HFFc6 (cell line): ENCODE data around the gene FANCE. TPM values are rescaled to one million over a fixed set of nuclear protein-coding genes. Genes with fewer than 3 reads are reported as not detected.

Experiments used
- DNase-seq: peaks from one replicate; pipeline ENCODE4 v3.0.0-alpha.2; 2018
- H3K27ac Mint-ChIP-seq: 2 replicates; pipeline ENCODE4 v1.8.0; 2020; ENCODE audit warnings: mild to moderate bottlenecking, mixed read lengths
- H3K27me3 Mint-ChIP-seq: 2 replicates; pipeline ENCODE4 v1.8.0; 2021; ENCODE audit warnings: mild to moderate bottlenecking, moderate library complexity, mixed read lengths; ENCODE audit not compliant: insufficient read depth
- H3K36me3 Mint-ChIP-seq: 2 replicates; pipeline ENCODE4 v1.8.0; 2021; ENCODE audit warnings: low read depth, mixed read lengths
- H3K4me1 Mint-ChIP-seq: 2 replicates; pipeline ENCODE4 v1.8.0; 2020; ENCODE audit warnings: low read depth, mixed read lengths
- H3K4me3 Mint-ChIP-seq: 2 replicates; pipeline ENCODE4 v1.8.0; 2020; ENCODE audit warnings: mild to moderate bottlenecking, moderate library complexity, mixed read lengths
- H3K9me3 Mint-ChIP-seq: 2 replicates; pipeline ENCODE4 v1.8.0; 2020; ENCODE audit warnings: mild to moderate bottlenecking, mixed read lengths
- total RNA-seq, 6 experiments: library from RNA; stranded (reverse); fragmentation: NEBNext Ultra II Directional; extraction: Animal tissue kit (Norgen Biotek cat#: 25700); gene quantifications; 2 replicates in 1 of 6; 3 replicates in 5 of 6; pipeline ENCODE4 v1.2.3, GENCODE V29; 2021
- TF ChIP-seq, protein P1 (sequence below): fragments of 200-600 bp; sonication (generic); IDR thresholded peaks from 2 replicates; pipeline ENCODE4 v1.5.0; 2021; ENCODE audit warnings: antibody characterized with exemption, mild to moderate bottlenecking

The FANCE gene
- total RNA-seq, 6 experiments from 2014 or later = 7.2 to 10.7 (median 9.2) TPM

GRCh38 chr6:35441642-35442041, 10.5 kb upstream of the FANCE start:
- H3K36me3 Mint-ChIP-seq = no peaks in the 10 kb centered on the region
- no peak for DNase-seq
- H3K4me1 Mint-ChIP-seq = no peaks in the 10 kb centered on the region
- TF ChIP-seq, protein P1, sequence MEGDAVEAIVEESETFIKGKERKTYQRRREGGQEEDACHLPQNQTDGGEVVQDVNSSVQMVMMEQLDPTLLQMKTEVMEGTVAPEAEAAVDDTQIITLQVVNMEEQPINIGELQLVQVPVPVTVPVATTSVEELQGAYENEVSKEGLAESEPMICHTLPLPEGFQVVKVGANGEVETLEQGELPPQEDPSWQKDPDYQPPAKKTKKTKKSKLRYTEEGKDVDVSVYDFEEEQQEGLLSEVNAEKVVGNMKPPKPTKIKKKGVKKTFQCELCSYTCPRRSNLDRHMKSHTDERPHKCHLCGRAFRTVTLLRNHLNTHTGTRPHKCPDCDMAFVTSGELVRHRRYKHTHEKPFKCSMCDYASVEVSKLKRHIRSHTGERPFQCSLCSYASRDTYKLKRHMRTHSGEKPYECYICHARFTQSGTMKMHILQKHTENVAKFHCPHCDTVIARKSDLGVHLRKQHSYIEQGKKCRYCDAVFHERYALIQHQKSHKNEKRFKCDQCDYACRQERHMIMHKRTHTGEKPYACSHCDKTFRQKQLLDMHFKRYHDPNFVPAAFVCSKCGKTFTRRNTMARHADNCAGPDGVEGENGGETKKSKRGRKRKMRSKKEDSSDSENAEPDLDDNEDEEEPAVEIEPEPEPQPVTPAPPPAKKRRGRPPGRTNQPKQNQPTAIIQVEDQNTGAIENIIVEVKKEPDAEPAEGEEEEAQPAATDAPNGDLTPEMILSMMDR = no peak
- H3K27ac Mint-ChIP-seq = no peak overlapping the region
- H3K4me3 Mint-ChIP-seq = no peak overlapping the region
- H3K9me3 Mint-ChIP-seq = no peaks in the 10 kb centered on the region
- H3K27me3 Mint-ChIP-seq = no peaks in the 10 kb centered on the region; the same call in 1 of the 2 replicates

DNA sequence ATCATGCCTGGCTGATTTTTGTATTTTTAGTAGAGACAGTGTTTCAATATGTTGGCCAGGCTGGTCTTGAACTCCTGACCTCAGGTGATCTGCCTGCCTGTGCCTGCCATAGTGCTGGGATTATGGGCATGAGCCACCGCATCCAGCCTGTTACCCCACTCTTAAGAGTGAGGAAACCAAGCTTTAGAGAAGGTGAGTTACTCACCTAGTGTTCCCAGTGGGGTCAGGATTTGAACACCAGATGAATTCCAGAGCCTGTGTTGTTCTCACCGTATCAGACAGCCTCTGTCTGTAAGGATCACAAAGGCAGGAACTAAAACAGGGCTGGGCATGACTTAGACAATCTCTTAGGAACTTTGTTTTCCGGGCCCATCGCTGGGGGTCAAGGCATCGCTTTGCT, 9.4 kb upstream of the FANCE start:
- DNase-seq = no peak
- Mint-ChIP-seq H3K4me3 (no peak overlapping the region), H3K36me3 (no peaks in the 10 kb centered on the region), H3K9me3 (no peaks in the 10 kb centered on the region), H3K4me1 (no peaks in the 10 kb centered on the region), H3K27ac (no peak overlapping the region), H3K27me3 (no peaks in the 10 kb centered on the region; the same call in 1 of the 2 replicates)
- TF ChIP-seq, protein P1 = no peak

GRCh38 chr6:35443341-35444030, 8.7 kb upstream of the FANCE start:
- DNase-seq = no peak
- peaks cover 5% of the 10 kb centered on the region; the same call in 1 of the 2 replicates for H3K4me1 Mint-ChIP-seq
- TF ChIP-seq, protein P1 = no peak
- no peak overlapping the region for H3K4me3 Mint-ChIP-seq
- H3K27ac Mint-ChIP-seq = no peak overlapping the region
- no peaks in the 10 kb centered on the region; the same call in 1 of the 2 replicates for H3K27me3 Mint-ChIP-seq
- no peaks in the 10 kb centered on the region for H3K36me3 Mint-ChIP-seq
- no peaks in the 10 kb centered on the region for H3K9me3 Mint-ChIP-seq

GRCh38 chr6:35445691-35446090, 6.4 kb upstream of the FANCE start:
- H3K4me1 Mint-ChIP-seq = peaks cover 5% of the 10 kb centered on the region; the same call in 1 of the 2 replicates
- TF ChIP-seq, protein P1 = no peak

DNA sequence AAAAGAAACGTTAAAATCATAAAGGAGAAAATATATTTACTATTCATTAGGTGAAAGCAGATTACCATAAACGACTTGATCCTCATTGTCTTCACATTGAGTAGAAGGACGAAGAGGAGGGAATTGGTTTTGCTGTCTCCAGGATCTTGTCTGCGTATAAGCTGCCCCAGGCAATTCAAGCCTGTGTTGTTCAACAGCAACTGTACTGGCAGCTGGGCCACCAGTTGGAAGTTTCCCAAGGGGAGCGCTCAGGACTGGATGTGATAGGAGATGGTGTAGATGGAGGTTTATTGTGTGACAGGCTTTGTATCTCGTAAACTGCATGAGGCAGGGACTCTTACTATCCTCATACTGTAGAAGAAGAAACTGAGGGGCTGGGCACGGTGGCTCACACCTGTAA, 3.9 kb upstream of the FANCE start:
- Mint-ChIP-seq H3K27ac (no peak overlapping the region), H3K9me3 (no peaks in the 10 kb centered on the region), H3K27me3 (peaks cover 2% of the 10 kb centered on the region; the same call in 1 of the 2 replicates), H3K4me1 (peaks cover 17% of the 10 kb centered on the region), H3K4me3 (no peak overlapping the region), H3K36me3 (no peaks in the 10 kb centered on the region)
- TF ChIP-seq, protein P1 = no peak
- no peak for DNase-seq

More at GRCh38 chr6:35445691-35446090, 6.4 kb upstream of the FANCE start:
- no peaks in the 10 kb centered on the region; the same call in 1 of the 2 replicates for H3K27me3 Mint-ChIP-seq
- H3K4me3 Mint-ChIP-seq = no peak overlapping the region
- no peak overlapping the region for H3K27ac Mint-ChIP-seq
- no peak for DNase-seq
- H3K36me3 Mint-ChIP-seq = no peaks in the 10 kb centered on the region
- no peaks in the 10 kb centered on the region for H3K9me3 Mint-ChIP-seq
